ENCODE measurements around the gene OR2V1. TPM values are rescaled to one million over a fixed set of nuclear protein-coding genes. Genes with fewer than 3 reads are reported as not detected.
"Not testable (repeated sequence)": the region's sequence is repeated elsewhere in the genome, so short reads cannot be mapped to it uniquely, and the experiment has no call there.

The OR2V1 gene
- total RNA-seq, 4 donors from 2014 or later = not detected

- no peak overlapping the region for H3K27ac ChIP-seq
- no peaks in the 10 kb centered on the region for H3K36me3 ChIP-seq
- DNase-seq (ENCODE audit: low spot score in 2 of 2) = peak in 1 of 2 donors; percentile 77
- H3K4me1 ChIP-seq = peaks cover 4% of the 10 kb centered on the region
- no peak for TF ChIP-seq POLR2AphosphoS5 (IDR thresholded peaks at IDR 0.05)
- TF ChIP-seq POLR2A (IDR thresholded peaks at IDR 0.05) = no peak
- TF ChIP-seq, protein P1, sequence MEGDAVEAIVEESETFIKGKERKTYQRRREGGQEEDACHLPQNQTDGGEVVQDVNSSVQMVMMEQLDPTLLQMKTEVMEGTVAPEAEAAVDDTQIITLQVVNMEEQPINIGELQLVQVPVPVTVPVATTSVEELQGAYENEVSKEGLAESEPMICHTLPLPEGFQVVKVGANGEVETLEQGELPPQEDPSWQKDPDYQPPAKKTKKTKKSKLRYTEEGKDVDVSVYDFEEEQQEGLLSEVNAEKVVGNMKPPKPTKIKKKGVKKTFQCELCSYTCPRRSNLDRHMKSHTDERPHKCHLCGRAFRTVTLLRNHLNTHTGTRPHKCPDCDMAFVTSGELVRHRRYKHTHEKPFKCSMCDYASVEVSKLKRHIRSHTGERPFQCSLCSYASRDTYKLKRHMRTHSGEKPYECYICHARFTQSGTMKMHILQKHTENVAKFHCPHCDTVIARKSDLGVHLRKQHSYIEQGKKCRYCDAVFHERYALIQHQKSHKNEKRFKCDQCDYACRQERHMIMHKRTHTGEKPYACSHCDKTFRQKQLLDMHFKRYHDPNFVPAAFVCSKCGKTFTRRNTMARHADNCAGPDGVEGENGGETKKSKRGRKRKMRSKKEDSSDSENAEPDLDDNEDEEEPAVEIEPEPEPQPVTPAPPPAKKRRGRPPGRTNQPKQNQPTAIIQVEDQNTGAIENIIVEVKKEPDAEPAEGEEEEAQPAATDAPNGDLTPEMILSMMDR (IDR thresholded peaks at IDR 0.05) = no peak
- TF ChIP-seq EP300 (IDR thresholded peaks at IDR 0.05) = no peak
- peaks cover 46% of the 10 kb centered on the region for H3K27me3 ChIP-seq
- WGBS = 88% methylated on average over 11 of the region's 11 CpGs
- H3K9me3 ChIP-seq = no peaks in the 10 kb centered on the region
- no peak overlapping the region for H3K4me3 ChIP-seq
Observed at GRCh38 chr5:181131514-181131913, 545 bp upstream of the OR2V1 start.

- H3K4me3 ChIP-seq, H3K4me1 ChIP-seq, H3K27ac ChIP-seq, H3K9me3 ChIP-seq, H3K36me3 ChIP-seq: not testable (repeated sequence)
- peaks cover 58% of the 10 kb centered on the region for H3K27me3 ChIP-seq
- DNase-seq (ENCODE audit: low spot score in 2 of 2) = peak in 1 of 2 donors; percentile 26
- WGBS = 59% methylated on average over 3 of the region's 9 CpGs
Observed at GRCh38 chr5:181130081-181130480, 888 bp downstream of the OR2V1 start.

GRCh38 chr5:181129601-181130000, 1.4 kb downstream of the OR2V1 start:
- TF ChIP-seq POLR2AphosphoS5 (IDR thresholded peaks at IDR 0.05) = no peak
- H3K27me3 ChIP-seq = peaks cover 60% of the 10 kb centered on the region
- WGBS = 50% methylated on average over 7 of the region's 7 CpGs

GRCh38 chr5:181127907-181128626, 2.9 kb downstream of the OR2V1 start:
- Histone ChIP-seq H3K4me1 (no peaks in the 10 kb centered on the region), H3K4me3 (no peak overlapping the region), H3K27me3 (peaks cover 76% of the 10 kb centered on the region), H3K36me3 (no peaks in the 10 kb centered on the region), H3K27ac (no peak overlapping the region), H3K9me3 (no peaks in the 10 kb centered on the region)
- WGBS = 64% methylated on average over 15 of the region's 15 CpGs
- TF ChIP-seq POLR2A (IDR thresholded peaks at IDR 0.05) (no peak), POLR2AphosphoS5 (IDR thresholded peaks at IDR 0.05) (no peak), EP300 (IDR thresholded peaks at IDR 0.05) (no peak)
- TF ChIP-seq, protein P1 (IDR thresholded peaks at IDR 0.05) = no peak
- DNase-seq (ENCODE audit: low spot score in 2 of 2) = peak in 1 of 2 donors; percentile 65

More at GRCh38 chr5:181129601-181130000, 1.4 kb downstream of the OR2V1 start:
- Histone ChIP-seq H3K9me3 (no peaks in the 10 kb centered on the region), H3K36me3 (no peaks in the 10 kb centered on the region), H3K4me1 (peaks cover 4% of the 10 kb centered on the region), H3K4me3 (no peak overlapping the region), H3K27ac (no peak overlapping the region)
- DNase-seq (ENCODE audit: low spot score in 2 of 2) = peak in 1 of 2 donors; percentile 62

DNA sequence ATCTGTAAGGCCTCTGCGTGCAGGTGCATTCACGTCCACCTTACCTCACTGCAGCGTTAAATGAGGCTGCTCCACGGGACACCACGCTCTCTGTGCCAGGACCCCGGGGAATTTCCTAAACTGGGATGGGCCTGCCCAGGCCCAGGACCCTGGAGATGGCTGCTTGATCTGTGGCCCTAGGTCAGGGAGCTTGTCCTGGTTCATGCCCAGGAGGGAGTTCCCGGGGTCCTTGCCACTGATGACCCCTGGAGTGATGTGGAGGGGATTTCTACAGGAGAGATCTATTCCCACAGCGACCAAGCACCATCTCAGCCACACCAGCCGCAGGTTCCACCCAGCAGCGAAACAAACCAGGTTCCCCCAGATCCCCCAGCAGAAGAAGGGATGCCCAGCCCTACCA, 3.5 kb downstream of the OR2V1 start:
- DNase-seq (ENCODE audit: low spot score in 2 of 2) = peak in 1 of 2 donors; percentile 50
- no peaks in the 10 kb centered on the region for H3K4me1 ChIP-seq
- no peaks in the 10 kb centered on the region for H3K36me3 ChIP-seq
- no peak for TF ChIP-seq POLR2AphosphoS5 (IDR thresholded peaks at IDR 0.05)
- TF ChIP-seq, protein P1 (IDR thresholded peaks at IDR 0.05) = no peak
- TF ChIP-seq POLR2A (IDR thresholded peaks at IDR 0.05) = no peak
- TF ChIP-seq EP300 (IDR thresholded peaks at IDR 0.05) = no peak
- no peak overlapping the region for H3K4me3 ChIP-seq
- H3K27me3 ChIP-seq = peaks cover 79% of the 10 kb centered on the region
- H3K27ac ChIP-seq = no peak overlapping the region
- WGBS = 92% methylated on average over 9 of the region's 10 CpGs
- H3K9me3 ChIP-seq = no peaks in the 10 kb centered on the region

DNA sequence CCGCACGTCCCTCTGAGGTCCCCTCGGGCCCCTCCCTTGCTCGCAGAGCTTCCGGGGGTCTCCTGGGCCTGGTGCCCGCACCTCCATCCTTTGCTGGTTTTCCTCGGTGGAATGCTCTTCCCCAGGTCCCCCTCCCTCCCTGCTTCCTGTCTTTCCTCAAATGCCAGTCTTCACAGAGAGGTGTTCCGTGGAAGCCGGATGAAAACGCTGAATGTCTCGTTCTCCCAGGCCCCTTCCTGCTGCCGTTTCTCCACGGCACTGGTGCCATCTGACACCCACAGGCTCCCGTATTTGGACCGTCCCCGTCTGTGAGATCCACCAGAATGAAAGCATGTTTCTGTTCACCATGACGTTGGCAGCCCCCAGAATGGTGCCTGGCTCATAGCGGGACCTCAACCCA, 4.1 kb downstream of the OR2V1 start:
- Histone ChIP-seq H3K9me3 (no peaks in the 10 kb centered on the region), H3K4me3 (no peak overlapping the region), H3K27ac (no peak overlapping the region), H3K27me3 (peaks cover 85% of the 10 kb centered on the region), H3K36me3 (no peaks in the 10 kb centered on the region), H3K4me1 (no peaks in the 10 kb centered on the region)
- no peak for DNase-seq (ENCODE audit: low spot score in 2 of 2)
- TF ChIP-seq POLR2AphosphoS5 (IDR thresholded peaks at IDR 0.05) (no peak), POLR2A (IDR thresholded peaks at IDR 0.05) (no peak), EP300 (IDR thresholded peaks at IDR 0.05) (no peak)
- TF ChIP-seq, protein P1 (IDR thresholded peaks at IDR 0.05) = no peak
- WGBS = 70% methylated on average over 18 of the region's 18 CpGs

All from suprapubic skin (tissue), 4 donors.